Stimulated activated CD4-positive, alpha-beta T cell treated with anti-CD3 and anti-CD28 coated beads, TNF-alpha, amount 100 ng/mL, for 4 hours (primary cell): ENCODE data around the gene FGF1.

Experiments used
- DNase-seq, 3 experiments: peaks; one replicate each; pipeline ENCODE4 v3.0.0-alpha.2; 2020; ENCODE audit warnings: low read depth in 3 of 3

FGF1 gene

DNA sequence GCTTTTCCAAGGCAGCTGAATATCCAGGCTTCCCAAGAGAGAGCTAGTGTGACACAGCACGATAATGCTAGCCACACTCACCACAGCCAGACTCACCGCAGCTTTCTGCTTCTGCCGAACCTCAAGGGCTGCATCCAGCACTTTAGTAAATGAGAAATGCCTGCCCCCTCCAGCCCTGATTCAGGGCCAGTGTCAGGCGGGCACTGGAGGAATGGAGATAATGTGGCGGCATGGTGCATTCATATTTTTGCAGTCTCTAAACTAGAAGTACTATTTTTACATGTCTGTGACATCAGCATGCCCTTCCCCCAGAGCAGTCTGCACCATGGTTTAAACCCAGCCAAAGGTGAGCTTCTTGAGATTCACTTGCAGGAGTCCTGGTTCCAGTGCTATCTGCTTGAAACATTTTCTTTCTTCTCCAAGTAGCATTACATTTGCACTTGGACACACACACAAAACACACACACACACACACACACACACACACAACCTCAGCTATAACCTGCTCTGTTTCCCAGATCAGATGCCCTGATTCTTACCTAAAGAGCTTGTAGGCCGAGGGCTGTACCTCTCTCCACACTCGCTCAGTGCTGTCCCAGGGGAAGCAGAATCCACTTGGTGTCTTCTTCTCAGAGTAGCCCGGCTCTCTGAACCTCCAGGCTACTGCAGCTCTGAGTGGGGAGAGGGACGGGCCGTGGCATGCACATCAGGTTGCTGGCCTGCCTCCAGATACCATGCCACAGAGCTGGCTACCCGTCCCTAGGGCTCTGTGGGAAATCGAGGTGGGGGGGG, at the start of gene FGF1:
Gene FGF1 (minus strand): TSS at position 673 of the 792 bp plus-strand sequence. CDS start 71,963 bp downstream, outside the sequence.
- DNase-seq: no peak

- no peak for DNase-seq
Measured at GRCh38 chr5:142727735-142728047, 41.8 kb upstream of the FGF1 start.

- no peak for DNase-seq
Measured at GRCh38 chr5:142726188-142726731, 40.4 kb upstream of the FGF1 start.

DNA sequence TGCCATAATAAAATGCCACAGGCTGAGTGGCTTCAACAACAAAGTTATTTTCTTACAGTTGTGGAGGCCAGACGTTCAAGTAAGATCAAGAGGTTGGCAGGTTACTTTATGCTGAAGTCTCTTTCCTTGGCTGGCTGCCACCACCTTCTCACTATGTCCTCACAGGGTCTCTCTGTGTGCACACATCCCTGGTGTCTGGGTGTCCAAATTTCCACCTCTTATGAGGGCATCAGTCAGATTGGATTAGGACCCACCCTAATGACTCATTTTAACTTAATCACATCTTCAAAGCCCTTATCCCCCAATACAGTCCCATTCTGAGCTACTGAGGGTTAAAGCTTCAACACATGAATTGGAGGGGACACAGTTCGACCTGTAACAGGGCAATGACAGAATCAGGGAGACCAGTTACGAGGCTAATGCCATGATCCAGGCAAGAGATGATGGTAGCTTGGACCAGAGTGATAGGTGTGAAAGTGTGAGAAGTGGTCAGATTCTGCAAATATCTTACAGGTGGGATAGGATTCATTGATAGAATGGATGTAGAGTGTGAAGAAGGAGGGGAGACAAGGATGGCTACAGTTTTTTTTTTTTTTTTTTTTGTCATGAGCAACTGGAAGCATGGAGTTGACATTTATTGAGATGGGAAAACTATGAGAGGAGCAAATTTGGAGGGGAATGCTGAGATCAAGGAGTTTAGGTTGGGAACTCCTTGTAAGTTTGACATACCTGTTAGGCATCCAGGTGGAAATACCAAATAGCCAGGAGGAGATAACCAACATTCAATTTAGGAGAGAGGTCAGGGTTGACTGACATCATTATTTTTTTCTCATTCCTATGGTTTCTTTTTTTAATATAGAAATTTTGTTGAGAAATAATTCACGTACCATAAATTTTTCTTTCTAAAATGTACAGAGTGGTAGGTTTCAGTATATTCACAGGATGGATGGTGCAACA, 39.6 kb upstream of the FGF1 start:
- DNase-seq: no peak

- no peak for DNase-seq
Measured at GRCh38 chr5:142724821-142725220, 38.9 kb upstream of the FGF1 start.

DNA sequence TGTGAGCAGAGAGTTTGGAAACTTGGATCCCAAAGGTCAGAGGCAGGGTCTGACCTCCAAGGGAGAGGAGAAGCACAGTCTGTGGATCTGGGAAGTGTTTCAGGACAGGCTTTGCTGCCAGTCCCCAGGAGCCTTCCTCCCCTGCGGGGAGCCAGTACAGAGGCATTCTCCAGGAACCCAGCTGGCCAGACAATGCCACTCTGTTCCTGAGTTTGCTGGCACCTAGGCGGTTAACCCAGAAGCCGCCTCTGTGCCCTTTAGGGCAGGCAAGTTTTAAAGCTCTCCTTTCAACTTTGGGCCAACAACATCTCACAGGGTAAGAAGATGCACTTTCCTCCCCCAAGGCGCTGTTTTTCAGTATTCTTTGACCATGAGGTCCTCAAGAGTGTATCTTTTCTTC, 37.0 kb upstream of the FGF1 start:
- DNase-seq: no peak

- no peak for DNase-seq
Measured at GRCh38 chr5:142722146-142722545, 36.3 kb upstream of the FGF1 start.

- no peak for DNase-seq
Measured at GRCh38 chr5:142720641-142721271, 34.9 kb upstream of the FGF1 start.

- no peak for DNase-seq
Measured at GRCh38 chr5:142719836-142720370, 34.0 kb upstream of the FGF1 start.

GRCh38 chr5:142717582-142718215, 31.8 kb upstream of the FGF1 start:
- DNase-seq: no peak

DNA sequence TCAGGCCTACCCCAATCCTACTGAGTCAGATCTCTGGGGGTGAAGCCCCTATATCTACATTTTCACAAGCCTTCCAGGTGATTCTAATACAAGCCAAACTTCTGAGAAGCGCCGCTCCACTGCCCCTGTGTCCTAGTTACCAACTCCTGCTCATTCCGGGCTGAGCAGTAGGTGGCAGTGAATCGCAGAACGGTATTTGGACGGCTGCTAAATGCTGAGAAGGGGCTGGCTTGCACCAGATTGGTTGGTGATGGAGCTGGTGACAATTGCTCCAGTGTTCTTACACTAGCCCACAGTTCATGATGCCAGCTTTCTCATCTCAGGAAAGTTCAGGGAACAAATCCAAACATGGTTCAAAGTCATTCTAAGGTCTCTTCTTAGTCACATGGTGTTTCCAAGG, 31.1 kb upstream of the FGF1 start:
- DNase-seq: peak in 1 of 3 experiments; percentile 6

DNA sequence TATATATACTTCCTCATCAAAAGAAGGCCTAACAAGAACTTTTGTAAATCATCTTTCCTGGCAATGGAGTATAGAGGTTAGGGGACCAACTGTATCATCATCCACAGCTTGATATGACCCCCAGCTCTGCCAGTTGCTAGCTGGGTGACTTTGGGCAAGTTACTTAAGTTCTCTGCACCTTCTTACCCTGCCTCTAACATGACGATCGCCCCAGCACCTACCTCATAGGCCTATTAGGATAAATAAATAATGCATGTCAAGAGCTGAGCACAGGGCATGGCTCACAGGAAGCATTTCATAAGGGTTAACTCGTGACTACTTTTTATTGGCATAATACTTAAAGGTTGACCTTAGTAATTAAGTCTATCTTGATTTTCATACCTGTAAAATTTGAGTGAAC, 29.4 kb upstream of the FGF1 start:
- no peak for DNase-seq

- peak; percentile 70 to 73 (median 72) for DNase-seq
Measured at GRCh38 chr5:142713121-142713706, 27.3 kb upstream of the FGF1 start.

DNA sequence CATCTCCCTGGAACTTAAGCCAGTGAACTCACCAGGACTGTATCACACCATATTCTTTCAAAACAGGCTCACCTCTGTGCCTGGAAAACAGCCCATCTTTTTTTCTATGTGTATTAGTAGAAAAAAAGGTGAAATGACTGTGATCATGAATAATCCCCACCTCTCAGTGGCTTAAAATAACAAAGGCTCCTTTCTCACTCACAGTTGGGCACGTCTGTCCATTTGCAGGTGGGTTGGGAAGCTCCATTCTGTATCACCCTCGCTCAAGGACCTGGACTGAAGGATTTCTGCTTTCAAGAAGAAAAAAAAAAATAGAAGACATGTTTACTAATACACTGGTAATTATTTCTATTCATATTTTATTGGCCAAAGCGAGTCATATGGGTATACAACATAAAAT, 17.3 kb upstream of the FGF1 start:
- no peak for DNase-seq

GRCh38 chr5:142701673-142702311, 15.9 kb upstream of the FGF1 start:
- no peak for DNase-seq

GRCh38 chr5:142700566-142700965, 14.7 kb upstream of the FGF1 start:
- DNase-seq: no peak

- DNase-seq: peak; percentile 51 to 67 (median 52)
Measured at GRCh38 chr5:142699184-142699720, 13.4 kb upstream of the FGF1 start.

DNA sequence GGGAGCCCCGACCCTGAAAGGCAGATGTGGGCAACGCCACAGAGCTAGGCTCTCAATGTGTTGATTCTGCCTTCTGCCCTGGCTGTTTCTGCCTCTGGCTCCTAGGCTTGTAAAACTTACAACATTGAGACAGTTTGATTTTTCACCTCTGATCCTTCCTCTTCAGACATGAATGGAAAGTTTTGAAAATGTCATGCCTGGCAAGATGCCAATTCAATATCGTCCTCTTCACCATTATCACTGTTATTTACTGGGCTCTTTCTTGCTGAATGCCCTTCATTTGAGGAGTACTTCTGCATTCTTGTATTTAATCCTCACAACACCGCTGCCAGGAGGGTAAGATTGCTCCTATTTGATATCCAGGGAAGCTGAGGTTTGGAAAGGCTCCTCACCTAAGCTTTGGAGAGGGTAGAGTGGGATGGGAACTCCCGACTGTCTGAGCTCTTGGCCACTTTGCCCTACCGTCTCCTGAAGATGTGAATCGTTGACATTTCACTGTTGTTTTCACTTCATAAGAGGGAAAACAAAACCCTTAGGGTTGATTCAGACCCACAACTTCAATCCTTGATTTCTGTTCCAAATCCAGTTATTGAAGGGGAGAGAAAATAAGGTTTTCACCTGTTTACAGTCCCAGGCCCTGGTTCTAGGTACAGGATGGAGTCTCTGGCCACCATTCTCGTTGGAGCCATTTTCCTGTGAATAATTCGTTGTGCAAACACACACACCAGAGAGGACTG, 12.7 kb upstream of the FGF1 start:
- DNase-seq: no peak
